ENCODE data around the gene AJM1.

GRCh38 chr9:136853596-136854112 is 11.4 kb downstream of the AJM1 start:
- TF ChIP-seq CTCF (IDR thresholded peaks at IDR 0.05): no peak
- TF ChIP-seq POLR2A (IDR thresholded peaks at IDR 0.05): no peak

All from thyroid gland (tissue), 4 donors.